NCI-H187 treated with DMSO at 0.1 percent for 48 hours (cell line): ENCODE data around the gene MEIS1.

Experiments used
- DNase-seq: peaks from one replicate; lab custom pipeline; 2025; lab: John Stamatoyannopoulos, UW

The MEIS1 gene

DNA sequence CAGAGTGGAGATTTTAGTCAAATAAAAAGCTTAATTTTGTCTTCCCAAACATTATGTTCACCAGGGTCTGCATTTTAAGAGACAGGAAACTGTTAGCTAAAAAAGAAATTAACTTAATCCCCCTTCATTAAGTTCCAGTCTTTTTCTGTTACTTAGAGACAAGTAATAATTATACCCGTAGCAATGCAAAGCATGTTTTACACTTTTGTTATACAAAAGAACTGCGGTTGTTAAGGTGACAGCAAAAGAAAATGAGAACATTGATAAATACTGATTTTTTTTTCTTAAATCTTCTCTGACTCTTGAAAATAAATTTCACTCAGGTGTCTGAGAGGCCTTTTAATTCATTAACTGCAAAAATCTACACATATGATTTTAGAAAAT lies 101.4 kb downstream of the MEIS1 start:
- no peak for DNase-seq

DNA sequence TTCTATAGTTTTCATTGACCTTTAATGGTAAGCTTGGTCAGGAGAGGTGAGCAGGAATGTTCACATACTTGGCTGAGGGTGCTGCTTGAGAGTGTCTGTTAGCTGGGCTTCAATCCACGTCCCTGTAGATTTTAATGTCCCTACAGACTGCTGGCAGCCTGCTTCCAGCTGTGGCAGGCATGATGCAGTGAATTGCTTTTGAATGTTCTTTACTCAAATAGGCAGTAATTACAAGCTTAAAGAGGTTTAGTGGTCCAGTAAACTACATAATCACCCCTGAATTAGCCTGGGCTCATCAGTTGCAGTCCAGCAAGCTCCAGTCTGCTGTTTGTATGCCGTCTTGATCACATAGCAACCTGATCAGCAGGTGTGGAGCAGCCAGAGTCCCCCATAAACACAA lies 102.1 kb downstream of the MEIS1 start:
- DNase-seq = no peak

DNA sequence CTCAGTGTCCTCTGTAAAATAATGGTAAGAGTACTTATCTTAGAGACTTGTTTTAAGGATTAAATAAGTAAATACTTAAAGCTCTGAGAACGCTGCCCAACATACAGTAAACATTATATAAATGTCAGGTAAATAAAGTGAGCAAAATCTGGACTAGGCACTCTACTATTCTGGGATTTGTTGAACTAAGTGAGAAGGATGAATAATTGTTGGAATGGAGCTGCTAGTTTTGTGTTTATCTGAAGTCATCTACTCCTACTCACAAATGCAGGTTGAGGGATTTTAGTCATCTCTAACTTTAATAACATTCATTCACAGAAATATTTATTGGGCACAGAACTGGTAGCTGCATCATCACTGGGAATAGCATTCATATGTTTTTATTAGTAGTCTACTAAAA lies 103.4 kb downstream of the MEIS1 start:
- no peak for DNase-seq

DNA sequence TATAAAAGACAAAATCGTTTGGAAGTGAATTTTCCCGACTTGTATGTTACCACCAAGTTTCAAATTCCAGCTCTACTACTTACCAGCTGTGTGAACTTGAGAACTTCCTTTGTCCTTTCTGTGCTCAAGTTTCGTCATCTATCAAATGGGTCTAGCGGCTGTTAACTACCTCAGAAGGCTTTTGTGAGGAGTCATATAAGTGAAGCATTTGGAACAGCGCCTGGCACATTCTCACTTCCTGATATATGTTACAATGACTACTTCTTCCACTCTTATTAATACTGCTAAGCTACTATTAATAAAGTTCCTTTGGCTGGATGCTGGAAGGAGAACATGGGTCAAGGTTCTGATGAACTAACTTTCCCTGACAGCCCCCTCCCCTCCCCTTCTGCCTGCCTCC lies 104.5 kb downstream of the MEIS1 start:
- DNase-seq = no peak

DNA sequence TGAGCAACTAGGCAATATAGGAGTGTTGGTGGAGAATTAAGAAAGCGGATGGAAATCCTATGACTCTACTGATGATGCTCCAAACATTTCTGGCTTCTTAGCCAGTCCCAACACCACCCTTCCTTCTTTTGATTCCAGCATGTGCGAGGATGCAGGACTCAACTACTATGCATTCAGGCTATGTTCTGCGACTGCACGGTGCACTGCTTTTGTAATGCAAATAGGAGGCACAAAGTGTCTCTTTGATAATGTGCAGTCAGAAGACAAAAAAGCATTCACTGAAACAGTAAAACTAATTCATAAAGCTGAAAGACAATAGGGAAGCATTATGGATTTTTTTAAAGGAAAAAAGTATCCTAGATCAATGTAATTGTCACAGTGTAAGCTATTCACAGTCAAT lies 106.7 kb downstream of the MEIS1 start:
- no peak for DNase-seq

DNA sequence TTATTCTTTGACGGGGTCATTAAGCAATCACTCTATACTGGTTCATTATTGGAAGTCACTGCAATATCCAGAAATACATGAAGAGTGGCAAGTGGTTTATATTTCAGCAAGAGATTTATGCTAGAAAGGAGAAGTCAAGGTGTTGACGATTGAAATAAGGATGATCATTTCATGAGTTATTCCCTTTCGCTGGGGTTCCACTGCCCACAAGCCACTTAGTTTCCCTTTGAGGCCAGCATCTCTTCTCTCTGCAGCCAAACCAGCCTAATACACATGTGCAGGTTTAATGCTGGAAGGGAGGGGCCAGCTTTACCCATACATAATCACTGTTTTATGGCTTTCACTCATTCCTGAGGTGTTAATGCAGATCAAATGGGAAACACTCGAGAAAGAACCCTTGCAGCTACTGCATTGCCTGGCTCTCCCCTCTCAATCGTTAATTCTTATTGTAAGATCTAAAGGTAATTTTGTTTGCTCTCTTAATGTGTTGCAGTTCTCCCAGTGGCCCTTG lies 108.4 kb downstream of the MEIS1 start:
- no peak for DNase-seq

DNA sequence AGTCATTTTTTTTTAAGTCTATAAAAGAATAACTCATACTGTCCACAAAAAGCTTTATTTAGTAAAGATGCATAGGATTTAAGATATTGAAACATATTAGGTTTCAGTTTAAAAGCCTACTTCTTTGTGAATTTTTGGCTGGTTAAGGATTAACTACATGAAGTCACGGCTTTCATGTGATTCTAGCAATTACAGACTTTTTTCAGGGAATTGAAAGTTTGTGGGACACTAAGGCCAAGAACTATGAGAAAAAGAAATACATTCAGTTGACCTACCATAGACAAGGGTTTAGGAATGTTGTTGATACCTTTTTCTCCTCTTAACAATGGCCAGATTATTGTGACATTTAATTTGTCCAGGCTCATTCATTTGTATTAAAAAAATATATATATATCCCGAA lies 109.3 kb downstream of the MEIS1 start:
- DNase-seq = no peak

DNA sequence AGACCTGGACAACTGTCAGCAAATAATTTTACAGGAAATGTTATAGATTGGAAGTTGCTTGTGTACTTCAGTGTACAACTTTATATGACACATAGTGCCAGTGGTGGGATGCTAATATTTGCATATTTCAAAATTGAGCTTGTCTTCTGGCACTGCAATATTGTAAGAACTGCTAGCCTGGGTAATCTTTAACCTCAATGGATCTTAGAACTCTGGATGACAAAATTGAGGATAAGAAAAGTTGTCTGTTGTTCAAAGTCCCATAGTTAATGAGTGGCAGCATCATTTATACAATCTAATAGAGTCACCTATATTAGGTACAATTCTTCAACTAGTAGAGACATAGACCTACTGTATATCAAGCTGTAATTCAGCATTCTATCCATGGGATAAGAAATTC lies 110.3 kb downstream of the MEIS1 start:
- DNase-seq = no peak

DNA sequence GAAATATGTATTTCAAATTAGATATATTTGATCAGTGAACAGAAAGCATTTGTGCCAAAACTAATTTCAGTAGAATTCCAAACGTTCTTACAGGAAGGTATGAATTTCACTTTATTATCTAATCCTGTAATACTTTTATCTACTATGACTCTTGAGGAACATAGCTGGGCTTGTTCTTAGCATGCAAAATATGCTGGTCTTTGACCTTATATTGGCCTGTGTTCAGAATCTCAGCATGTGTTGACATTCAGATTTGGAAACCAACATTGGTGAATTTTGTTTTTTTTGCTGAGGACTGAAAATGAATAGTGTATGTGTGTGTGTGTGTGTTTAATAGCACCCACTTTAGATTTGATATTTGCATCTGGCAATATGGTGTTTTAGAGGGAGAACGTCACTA lies 112.2 kb downstream of the MEIS1 start:
- no peak for DNase-seq

DNA sequence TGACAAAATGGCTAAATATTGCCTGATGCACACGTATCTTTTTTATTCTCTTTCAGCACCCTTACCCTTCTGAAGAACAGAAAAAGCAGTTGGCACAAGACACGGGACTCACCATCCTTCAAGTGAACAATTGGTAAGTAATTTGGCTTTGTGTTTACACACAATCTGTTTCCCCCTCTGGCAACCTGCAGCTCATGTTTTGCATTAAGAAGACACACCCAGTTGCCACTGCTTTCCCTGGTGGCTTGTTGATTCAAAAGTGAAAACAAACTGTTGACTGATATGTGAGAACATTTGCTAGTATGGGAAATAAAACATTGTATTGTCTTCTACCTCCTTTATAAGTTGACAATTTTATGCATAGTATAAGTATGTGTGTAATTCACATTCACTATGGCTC lies 113.0 kb downstream of the MEIS1 start:
- no peak for DNase-seq

DNA sequence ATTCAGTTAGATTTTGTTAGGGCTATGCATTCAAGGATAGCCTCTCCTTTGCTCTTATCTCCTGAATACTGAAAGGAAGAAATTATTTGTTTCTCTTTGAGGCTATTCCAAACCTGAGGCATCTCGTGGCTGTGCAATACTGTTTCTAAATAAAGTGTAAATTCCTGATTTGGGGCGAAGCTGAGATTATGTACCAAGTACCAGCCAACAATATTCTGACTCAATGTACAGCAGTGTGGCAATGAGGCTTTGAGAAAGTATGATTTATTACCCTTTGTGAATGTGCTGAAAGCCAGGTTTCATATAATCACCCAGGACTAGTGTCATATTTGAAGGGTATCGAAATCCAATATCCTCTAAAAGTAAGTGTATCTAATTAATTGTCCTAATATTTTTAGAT lies 113.5 kb downstream of the MEIS1 start:
- no peak for DNase-seq

DNA sequence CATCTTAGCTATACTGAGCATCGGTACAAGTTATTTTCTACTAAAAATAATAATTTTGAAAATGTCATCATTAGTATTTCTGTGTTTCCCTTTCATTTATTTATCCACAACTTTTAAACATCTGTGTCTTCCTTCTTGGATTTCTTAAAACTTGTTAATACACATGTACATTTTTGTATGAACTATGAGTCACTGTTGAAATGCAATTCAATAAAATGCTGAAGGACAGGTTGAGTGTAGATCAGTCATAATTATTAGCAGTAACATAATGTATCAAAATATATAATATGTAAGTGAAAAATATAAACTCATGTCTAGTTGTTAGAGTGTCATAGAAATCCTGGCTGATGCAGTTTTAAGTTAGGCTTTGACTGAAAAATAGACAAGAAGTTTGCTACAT lies 115.9 kb downstream of the MEIS1 start:
- DNase-seq = no peak

DNA sequence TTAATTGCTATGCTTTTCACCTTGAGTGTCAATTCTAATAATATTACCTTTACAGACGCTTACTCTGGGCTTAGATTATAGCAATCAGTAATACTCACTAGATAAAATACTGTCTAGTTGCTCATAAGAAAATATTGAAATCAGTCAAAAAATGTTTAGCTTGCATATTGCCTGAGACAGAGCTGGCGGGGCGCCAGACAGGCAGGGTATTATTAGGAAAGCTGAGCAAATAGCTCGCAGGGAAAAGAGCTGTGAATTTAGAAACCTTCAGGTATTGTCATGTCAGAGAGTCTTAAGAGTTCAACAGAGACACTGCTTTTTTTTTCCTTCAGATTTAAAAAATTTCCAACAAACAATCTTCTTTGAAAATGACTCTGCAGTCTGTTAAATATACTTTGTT lies 118.4 kb downstream of the MEIS1 start:
- no peak for DNase-seq

DNA sequence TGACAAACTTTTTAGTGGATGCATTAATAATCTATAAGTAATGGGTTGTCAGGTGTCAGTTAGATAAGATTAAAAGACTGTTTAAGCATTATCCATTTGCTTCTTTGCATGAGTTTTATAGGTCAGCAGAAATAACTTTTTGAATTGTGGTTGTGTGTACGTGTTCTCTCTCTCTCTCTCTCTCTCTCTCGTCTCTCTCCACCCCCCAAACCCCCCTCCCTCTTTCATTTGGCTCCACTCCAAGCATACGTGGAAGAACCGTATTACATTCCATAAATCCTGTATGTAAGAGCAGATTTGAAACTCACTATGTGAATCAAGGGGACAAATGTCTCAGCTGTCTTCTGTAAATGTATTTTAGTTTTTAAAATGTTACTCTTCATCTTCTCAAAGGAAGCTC lies 120.2 kb downstream of the MEIS1 start:
- DNase-seq = no peak

DNA sequence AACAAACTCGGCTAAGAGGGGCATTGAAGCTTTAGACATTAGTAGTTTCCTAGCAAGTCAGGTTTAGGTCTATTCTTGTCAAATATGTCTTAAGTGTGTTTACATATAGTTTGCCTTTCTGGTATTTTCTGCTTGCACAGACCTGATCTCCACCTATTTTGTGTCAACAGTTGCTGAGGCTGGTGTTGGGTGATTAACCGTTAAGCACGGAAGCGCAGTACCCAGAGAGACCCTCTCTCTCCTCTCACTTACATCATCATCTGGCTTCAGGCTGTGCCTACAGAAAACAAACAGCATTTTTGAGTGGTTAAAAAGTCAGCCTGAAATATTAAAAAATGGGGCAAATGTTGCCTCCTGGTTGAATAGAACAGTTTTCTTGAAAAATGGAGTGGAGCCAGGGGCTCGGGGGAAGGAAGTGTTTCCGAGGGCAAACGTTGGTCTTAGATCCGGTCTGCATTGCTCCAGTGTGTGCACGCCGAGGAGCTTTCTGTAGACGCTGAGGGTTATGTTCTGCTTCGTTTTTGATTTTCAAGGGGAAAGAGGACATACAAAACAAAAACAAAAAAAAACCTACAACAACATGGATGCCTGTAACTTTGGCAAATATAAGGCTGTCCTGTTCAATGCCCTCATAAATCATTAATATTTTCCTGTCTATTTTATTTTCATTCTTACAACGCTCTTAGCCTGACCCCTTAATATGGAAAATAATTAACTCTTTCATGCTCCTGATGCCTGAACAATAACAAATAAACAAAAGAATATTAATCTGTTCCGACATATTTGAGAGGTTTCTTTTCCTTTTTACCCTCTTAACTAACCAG lies 120.8 kb downstream of the MEIS1 start:
- DNase-seq = no peak

DNA sequence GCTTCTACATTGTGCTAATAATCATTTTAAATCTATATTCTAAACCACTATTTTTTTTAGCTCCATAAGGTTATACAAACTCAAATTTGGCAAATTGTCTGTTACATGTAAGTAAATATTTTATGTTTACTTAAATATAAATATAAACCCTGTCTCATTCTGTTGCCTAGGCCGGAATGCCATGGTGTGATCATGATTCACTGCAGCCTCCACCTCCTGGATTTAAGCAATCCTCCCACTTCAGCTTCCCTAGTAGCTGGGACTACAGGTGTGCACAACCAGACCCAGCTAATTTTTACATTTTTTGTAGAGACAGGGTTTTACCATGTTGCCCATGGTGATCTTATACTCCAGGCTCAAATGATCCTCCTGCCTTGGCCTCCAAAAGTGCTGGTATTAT lies 124.7 kb downstream of the MEIS1 start:
- DNase-seq = no peak

DNA sequence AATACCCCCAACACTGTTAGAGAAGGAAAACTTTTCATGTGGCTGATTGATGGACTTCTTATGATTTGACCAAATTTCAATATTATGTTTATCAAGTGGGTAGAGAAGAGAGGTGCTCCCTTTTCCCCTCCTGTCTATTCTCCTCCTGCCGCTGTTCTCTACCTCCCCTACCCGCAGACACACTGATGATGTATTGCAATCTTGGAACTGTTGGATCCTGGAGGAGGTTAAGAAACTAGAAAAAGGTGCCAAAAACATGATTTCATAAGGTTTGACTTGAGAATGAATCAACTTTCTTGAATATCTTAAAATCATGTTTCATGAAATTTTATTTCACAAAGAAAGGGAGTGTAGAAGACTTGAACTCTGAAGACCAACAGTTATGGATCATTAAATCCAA lies 125.8 kb downstream of the MEIS1 start:
- DNase-seq = no peak

DNA sequence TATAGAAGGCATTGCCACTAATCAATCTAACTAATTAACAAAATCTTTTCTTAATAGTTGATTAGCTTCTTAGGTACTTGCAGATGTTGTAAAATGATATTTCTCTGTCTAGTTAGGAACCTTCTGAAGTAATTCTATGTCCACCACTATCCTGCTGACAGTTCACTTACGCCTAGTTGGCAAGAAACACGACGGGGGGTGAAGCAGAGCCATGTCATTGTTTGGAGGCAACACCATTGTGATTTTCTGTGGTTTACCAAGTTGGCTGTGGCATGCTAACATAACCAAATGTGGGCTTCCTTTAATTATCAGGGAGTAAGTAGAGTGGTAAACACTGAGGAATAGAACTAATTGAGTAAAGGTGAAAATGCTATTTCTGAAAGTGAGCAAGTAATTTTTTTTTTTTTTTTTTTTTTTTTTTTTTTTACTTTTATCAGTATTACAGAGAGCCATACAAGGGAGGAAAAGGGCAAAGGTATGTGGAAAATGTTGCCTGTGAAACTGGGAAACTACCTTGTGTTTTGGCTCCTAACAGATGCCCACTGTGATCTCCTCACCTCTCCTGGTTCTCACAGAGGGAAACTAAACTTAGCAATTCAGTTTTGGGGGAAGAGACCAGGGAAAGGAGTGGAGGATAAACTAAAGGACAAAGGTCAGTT lies 126.8 kb downstream of the MEIS1 start:
- no peak for DNase-seq

DNA sequence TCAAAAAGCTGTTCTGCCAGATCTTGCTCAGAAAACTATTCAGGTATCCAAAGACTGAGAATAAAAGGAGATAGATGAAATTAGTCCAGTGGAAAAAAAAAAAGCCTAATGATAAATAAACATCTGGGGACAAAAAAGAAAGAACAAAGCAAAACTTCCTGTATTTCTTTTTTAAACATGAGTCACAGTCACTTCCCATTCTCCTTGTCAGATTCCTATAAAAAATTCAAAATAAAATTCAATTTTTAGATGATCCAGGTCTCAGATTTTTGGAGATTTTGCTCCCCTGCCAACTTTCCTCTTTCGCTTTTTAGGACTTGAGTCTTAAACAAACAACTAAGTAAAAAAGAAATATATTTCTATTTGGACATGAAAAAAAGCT lies 127.4 kb downstream of the MEIS1 start:
- DNase-seq = no peak

DNA sequence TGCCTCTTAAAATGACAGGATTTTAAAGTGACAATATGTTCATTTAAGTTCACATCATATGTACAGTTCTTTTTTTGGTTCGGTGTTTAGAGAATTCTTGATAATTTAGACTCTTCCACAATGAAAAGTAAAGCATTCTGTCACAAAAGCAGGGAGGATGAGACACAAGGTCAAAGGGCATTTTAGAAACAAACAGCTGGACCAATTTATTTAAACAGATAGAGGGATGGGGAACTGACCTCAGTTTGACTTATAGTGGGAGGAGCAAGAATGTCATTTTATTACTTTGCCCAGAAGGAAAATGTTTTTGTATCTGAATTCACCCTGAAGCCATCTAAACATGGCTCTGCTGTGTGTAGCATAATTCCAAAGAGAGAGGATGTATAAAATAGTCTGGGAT lies 128.5 kb downstream of the MEIS1 start:
- DNase-seq = no peak

DNA sequence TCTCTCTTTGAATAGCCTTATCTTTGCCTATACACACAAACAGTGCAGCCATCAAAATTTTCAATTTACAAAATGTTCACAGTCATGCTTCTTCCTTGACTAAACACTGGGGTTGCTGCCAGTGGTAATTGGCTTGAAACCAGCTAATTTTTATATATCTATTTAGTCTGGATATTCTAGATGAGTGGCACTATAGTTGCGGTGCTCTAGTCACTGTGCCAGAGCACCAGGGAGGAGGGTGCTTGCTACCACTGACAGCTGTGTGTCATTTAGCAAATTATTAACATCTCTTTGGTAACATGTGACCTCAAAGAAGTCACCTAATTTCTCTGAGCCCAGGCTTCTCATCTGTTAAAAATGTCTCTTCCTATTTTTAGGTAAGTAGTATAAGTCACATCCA lies 130.4 kb downstream of the MEIS1 start:
- no peak for DNase-seq

DNA sequence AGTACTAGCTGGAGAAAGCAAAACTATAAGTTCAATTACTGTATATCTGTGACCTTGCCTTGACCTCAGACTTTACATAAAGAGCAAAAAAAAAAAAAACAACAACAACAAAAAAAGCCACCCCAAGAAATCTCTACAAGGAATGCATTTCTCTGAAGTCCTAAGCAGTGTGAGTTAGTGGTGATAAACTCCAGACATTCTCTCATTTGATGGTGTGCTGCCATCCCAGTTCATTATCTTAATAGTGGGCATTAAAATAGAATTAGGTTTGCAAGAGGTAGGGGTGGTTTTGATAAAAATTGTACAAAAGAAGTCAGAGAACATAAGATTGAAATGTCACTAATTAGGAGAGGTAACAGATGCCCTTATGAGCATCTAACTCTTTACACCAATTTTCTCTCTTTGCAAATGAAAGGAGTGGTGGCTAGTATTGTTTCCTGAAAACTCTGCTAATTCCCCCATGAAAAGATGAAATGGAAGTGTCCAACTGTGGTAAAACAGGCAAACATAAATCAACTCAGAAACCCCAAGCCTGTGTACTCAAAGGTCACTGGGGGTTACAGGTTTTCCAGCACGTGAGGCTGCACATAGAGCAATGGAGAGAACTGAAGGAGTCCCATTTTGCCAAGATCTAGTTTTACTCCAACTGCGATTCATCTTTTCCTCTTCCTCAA lies 131.9 kb downstream of the MEIS1 start:
- no peak for DNase-seq

DNA sequence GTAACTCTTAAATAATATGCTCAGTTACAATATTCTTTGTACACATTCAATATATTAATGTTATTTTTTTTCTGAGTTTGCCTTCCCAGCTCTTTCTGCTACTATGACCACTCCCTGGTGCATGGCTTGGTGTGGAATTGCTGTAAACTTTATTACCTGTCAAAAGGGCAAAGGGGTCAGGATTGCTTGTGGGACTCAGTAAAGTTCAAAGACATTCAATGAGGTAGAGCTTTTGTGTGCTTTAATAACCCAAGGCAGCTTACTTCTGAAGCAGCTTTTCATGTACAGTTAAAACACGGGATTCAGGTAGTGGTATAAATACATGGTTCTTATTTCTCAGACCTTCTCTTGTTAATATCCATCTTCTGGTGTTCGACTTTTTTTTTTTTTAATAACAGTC lies 132.8 kb downstream of the MEIS1 start:
- DNase-seq = no peak
